ENCODE results near the gene DPM2. TPM values are rescaled to one million over a fixed set of nuclear protein-coding genes. Genes with fewer than 3 reads are reported as not detected.
A peak's percentile ranks its signal among the peaks of the same experiment; 100 is the strongest.

The DPM2 gene
- total and polyA plus RNA-seq, 4 donors: 20.5 to 51.3 (median 50.9) TPM

DNA sequence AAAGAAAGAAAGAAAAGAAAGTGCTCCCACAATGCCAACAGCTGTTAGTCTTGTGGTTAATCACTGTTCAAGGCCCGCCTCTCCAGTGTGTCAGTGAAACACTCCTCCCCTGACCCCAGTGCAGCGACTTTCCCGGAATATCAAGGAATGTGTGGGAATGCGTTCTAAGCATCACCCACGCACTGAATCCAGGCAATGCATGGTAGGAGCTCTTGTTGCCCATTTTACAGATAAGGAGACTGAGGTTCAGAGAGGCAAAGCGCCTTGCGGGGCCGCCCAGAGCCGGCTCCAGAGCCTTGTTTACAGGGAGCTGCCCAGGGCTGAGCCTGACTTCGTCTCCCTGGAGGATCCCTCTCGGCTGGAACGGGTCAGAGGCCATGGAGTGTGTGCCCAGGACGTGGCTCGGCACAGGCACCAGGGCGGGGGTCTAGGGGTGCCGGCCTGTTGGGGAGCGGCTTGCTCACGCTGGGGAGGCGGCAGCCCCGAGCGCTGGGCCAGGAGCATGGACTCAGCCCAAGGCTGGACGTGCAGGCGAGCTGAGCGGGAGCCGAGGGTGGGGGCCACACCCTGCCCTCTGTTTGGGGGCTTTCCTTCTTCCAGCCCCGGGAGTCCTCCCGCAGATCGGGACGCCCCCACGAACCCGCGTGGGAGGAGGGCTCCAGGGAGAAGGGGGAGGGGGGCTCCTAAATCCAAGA, 39.1 kb downstream of the DPM2 start:
- 12 to 21% methylated on average over 32 of the region's 32 CpGs for WGBS, 2 donors
- peak overlapping the region; percentile 91 for H3K4me3 ChIP-seq
- ATAC-seq (ENCODE audit: insufficient read depth, low FRiP score): no peak
- DNase-seq: peak; percentile 72 to 79 (median 78)
- TF ChIP-seq, protein P1, sequence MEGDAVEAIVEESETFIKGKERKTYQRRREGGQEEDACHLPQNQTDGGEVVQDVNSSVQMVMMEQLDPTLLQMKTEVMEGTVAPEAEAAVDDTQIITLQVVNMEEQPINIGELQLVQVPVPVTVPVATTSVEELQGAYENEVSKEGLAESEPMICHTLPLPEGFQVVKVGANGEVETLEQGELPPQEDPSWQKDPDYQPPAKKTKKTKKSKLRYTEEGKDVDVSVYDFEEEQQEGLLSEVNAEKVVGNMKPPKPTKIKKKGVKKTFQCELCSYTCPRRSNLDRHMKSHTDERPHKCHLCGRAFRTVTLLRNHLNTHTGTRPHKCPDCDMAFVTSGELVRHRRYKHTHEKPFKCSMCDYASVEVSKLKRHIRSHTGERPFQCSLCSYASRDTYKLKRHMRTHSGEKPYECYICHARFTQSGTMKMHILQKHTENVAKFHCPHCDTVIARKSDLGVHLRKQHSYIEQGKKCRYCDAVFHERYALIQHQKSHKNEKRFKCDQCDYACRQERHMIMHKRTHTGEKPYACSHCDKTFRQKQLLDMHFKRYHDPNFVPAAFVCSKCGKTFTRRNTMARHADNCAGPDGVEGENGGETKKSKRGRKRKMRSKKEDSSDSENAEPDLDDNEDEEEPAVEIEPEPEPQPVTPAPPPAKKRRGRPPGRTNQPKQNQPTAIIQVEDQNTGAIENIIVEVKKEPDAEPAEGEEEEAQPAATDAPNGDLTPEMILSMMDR (IDR thresholded peaks at IDR 0.05; ENCODE audit: control extremely low read depth, extremely low read depth): no peak
- peak overlapping the region; percentile 77 to 96 for H3K27ac ChIP-seq (ENCODE audit: low read depth in 1 of 2, low read length in 1 of 2)
- H3K36me3 ChIP-seq (ENCODE audit: control insufficient read depth in 4 of 4, insufficient read depth in 4 of 4, low read length in 4 of 4): peaks cover 9 to 29% (median 24%) of the 10 kb centered on the region in 4 donors
- H3K4me1 ChIP-seq (ENCODE audit: control insufficient read depth in 5 of 5, insufficient read depth in 5 of 5, low read length in 5 of 5): peaks cover 6 to 30% (median 13%) of the 10 kb centered on the region in 5 donors
- H3K9ac ChIP-seq (ENCODE audit: insufficient read depth in 1 of 2, low read length in 2 of 2): peak overlapping the region in 1 of 2 donors; percentile 55
- peaks cover 0 to 4% (median 0%) of the 10 kb centered on the region in 4 donors for H3K9me3 ChIP-seq (ENCODE audit: control insufficient read depth in 4 of 4, insufficient read depth in 3 of 4, low read length in 3 of 4)
- no peaks in the 10 kb centered on the region for H3K27me3 ChIP-seq (ENCODE audit: control insufficient read depth in 3 of 3, insufficient read depth in 3 of 3, low read length in 2 of 3)

DNA sequence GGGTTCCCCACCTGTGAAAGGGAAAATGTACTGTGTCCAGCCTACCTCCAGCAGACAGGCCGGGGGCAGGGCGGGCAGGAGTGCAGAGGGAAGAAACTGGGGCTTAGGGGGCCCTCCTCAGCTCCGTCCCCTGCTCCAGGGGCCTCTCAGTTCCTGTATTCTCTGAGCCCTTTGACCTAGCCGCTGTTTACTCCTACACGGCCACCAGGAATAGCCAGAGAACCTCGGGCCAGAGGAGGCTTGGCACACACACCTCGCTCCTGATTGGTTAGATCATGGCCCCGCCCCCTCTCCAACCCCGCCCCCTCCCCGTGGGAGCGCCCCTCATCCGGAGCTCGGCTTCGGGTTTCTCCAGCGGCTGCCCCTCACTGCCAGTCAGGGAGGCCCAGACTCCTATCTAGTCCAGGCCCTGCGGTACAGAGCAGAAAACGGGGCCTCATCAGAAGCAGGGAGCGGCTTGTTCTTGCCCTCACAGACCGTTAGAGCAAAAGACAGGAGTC, 40.4 kb downstream of the DPM2 start:
- H3K9ac ChIP-seq (ENCODE audit: insufficient read depth in 1 of 2, low read length in 2 of 2): no peak overlapping the region
- TF ChIP-seq, protein P1 (IDR thresholded peaks at IDR 0.05; ENCODE audit: control extremely low read depth, extremely low read depth): no peak
- no peaks in the 10 kb centered on the region for H3K27me3 ChIP-seq (ENCODE audit: control insufficient read depth in 3 of 3, insufficient read depth in 3 of 3, low read length in 2 of 3)
- H3K27ac ChIP-seq (ENCODE audit: low read depth in 1 of 2, low read length in 1 of 2): peak overlapping the region; percentile 81 to 90
- H3K36me3 ChIP-seq (ENCODE audit: control insufficient read depth in 4 of 4, insufficient read depth in 4 of 4, low read length in 4 of 4): peaks cover 15 to 40% (median 34%) of the 10 kb centered on the region in 4 donors
- peaks cover 4 to 25% (median 11%) of the 10 kb centered on the region in 5 donors for H3K4me1 ChIP-seq (ENCODE audit: control insufficient read depth in 5 of 5, insufficient read depth in 5 of 5, low read length in 5 of 5)
- H3K9me3 ChIP-seq (ENCODE audit: control insufficient read depth in 4 of 4, insufficient read depth in 3 of 4, low read length in 3 of 4): peaks cover 0 to 11% (median 6%) of the 10 kb centered on the region in 4 donors
- ATAC-seq (ENCODE audit: insufficient read depth, low FRiP score) (peak; percentile 63), DNase-seq (peak; percentile 87 to 94 (median 93))
- 15 to 20% methylated on average over 18 to 19 of the region's 19 CpGs for WGBS, 2 donors
- H3K4me3 ChIP-seq: no peak overlapping the region

DNA sequence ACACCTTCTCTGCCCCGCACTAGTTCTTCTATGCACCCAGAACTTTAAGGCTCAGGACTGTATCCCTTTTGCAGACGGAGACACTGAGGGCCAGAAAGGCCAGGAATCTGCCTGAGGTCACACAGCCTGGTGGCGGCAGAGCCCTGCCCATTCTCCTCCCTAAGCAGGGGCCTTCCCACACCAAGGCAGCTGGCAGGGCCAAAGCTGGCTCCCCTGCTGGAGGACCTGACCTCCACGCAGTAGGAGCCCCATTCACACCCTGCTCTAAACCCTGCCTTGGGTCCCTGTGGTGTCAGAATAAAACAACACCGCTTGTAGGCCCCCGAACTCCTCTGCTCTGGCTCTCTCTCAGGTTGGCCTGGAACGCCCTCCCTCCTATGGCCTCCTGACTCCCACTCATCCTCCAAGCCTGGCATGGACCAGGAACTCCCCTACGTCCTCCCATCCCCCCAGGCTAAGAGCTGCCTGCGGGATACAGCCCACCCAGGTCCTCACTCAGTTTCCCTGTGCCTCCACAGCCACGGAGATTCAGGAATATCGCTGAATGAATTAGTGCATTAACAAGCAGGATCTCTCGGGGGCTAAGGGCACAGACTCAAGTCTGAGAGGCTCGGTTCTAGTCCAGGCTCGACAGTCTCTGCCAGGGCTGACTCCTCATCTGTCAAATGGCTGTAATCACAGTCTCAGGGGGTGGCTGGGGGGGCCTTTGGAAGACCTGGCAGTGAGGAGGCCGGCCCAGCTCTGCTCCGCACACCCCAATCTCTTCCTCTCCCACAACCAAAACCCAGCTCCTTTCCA, 41.1 kb downstream of the DPM2 start:
- ATAC-seq (ENCODE audit: insufficient read depth, low FRiP score) (no peak), DNase-seq (peak in 2 of 3 donors; percentile 31 to 69)

More for the DNA sequence above, 41.1 kb downstream of the DPM2 start:
- Histone ChIP-seq H3K27ac (ENCODE audit: low read depth in 1 of 2, low read length in 1 of 2) (peak overlapping the region; percentile 66 to 80), H3K36me3 (ENCODE audit: control insufficient read depth in 4 of 4, insufficient read depth in 4 of 4, low read length in 4 of 4) (peaks cover 15 to 40% (median 34%) of the 10 kb centered on the region in 4 donors), H3K9ac (ENCODE audit: insufficient read depth in 1 of 2, low read length in 2 of 2) (no peak overlapping the region), H3K4me3 (no peak overlapping the region), H3K9me3 (ENCODE audit: control insufficient read depth in 4 of 4, insufficient read depth in 3 of 4, low read length in 3 of 4) (peaks cover 0 to 11% (median 6%) of the 10 kb centered on the region in 4 donors), H3K4me1 (ENCODE audit: control insufficient read depth in 5 of 5, insufficient read depth in 5 of 5, low read length in 5 of 5) (peaks cover 4 to 25% (median 11%) of the 10 kb centered on the region in 5 donors), H3K27me3 (ENCODE audit: control insufficient read depth in 3 of 3, insufficient read depth in 3 of 3, low read length in 2 of 3) (no peaks in the 10 kb centered on the region)
- WGBS, 2 donors: 68 to 78% methylated on average over 16 of the region's 16 CpGs
- TF ChIP-seq, protein P1 (IDR thresholded peaks at IDR 0.05; ENCODE audit: control extremely low read depth, extremely low read depth): no peak
